ENCODE results near the gene CDC14B. TPM values are rescaled to one million over a fixed set of nuclear protein-coding genes. Genes with fewer than 3 reads are reported as not detected.

CDC14B gene
- polyA plus RNA-seq, 1 donor from 2014 or later, result 7.0 TPM

- no peaks in the 10 kb centered on the region for H4K20me1 ChIP-seq (ENCODE audit: insufficient read depth)
- no peaks in the 10 kb centered on the region for H3K79me2 ChIP-seq (replicated peaks; ENCODE audit: insufficient read depth, low read length)
- TF ChIP-seq POLR2AphosphoS5 (IDR thresholded peaks at IDR 0.05), result no peak
- TF ChIP-seq RAD21 (conservative IDR thresholded peaks at IDR 0.05), result no peak
- no peak for TF ChIP-seq CTCF (IDR thresholded peaks at IDR 0.05; ENCODE audit: poor library complexity, severe bottlenecking)
- TF ChIP-seq EZH2 (IDR thresholded peaks at IDR 0.05; ENCODE audit: borderline replicate concordance, insufficient read depth, low read length, poor library complexity, severe bottlenecking), result no peak
- no peak for TF ChIP-seq SMC3 (conservative IDR thresholded peaks at IDR 0.05; ENCODE audit: poor library complexity)
- TF ChIP-seq MXI1 (conservative IDR thresholded peaks at IDR 0.05; ENCODE audit: poor library complexity, severe bottlenecking), result no peak
- TF ChIP-seq TAF1 (IDR thresholded peaks at IDR 0.05; ENCODE audit: low read depth), result no peak
- TF ChIP-seq REST (IDR thresholded peaks at IDR 0.05; ENCODE audit: borderline replicate concordance), result no peak
- no peak for TF ChIP-seq EP300 (conservative IDR thresholded peaks at IDR 0.05; ENCODE audit: poor library complexity, severe bottlenecking)
- no peak overlapping the region for H3K27ac ChIP-seq (ENCODE audit: low read length)
- no peaks in the 10 kb centered on the region for H3K27me3 ChIP-seq (ENCODE audit: insufficient read depth, low read depth, low read length)
- H3K9ac ChIP-seq (ENCODE audit: low read length), result no peak overlapping the region
- no peaks in the 10 kb centered on the region for H3K9me3 ChIP-seq (ENCODE audit: low read length)
- H3K36me3 ChIP-seq (ENCODE audit: insufficient read depth, low read length), result no peaks in the 10 kb centered on the region
- no peaks in the 10 kb centered on the region for H3F3A ChIP-seq (ENCODE audit: insufficient read depth, low read length, poor library complexity, severe bottlenecking)
- no peaks in the 10 kb centered on the region for H3K9me2 ChIP-seq (ENCODE audit: insufficient read depth, low read length)
- H3K4me3 ChIP-seq (ENCODE audit: low read length), result no peak overlapping the region
- H2AFZ ChIP-seq (ENCODE audit: low read depth, low read length), result no peak overlapping the region
- H3K4me2 ChIP-seq (ENCODE audit: low read length), result no peak overlapping the region
Observed at GRCh38 chr9:96604004-96604319, 15.7 kb downstream of the CDC14B start.

- no peak overlapping the region for H3K27ac ChIP-seq (ENCODE audit: low read length)
- no peak overlapping the region for H3K9ac ChIP-seq (ENCODE audit: low read length)
- no peaks in the 10 kb centered on the region for H3F3A ChIP-seq (ENCODE audit: insufficient read depth, low read length, poor library complexity, severe bottlenecking)
- H2AFZ ChIP-seq (ENCODE audit: low read depth, low read length), result no peak overlapping the region
- H3K27me3 ChIP-seq (ENCODE audit: insufficient read depth, low read depth, low read length), result no peaks in the 10 kb centered on the region
- H3K79me2 ChIP-seq (replicated peaks; ENCODE audit: insufficient read depth, low read length), result no peaks in the 10 kb centered on the region
- H3K4me2 ChIP-seq (ENCODE audit: low read length), result no peak overlapping the region
- no peaks in the 10 kb centered on the region for H4K20me1 ChIP-seq (ENCODE audit: insufficient read depth)
- H3K9me2 ChIP-seq (ENCODE audit: insufficient read depth, low read length), result no peaks in the 10 kb centered on the region
- no peaks in the 10 kb centered on the region for H3K9me3 ChIP-seq (ENCODE audit: low read length)
- H3K36me3 ChIP-seq (ENCODE audit: insufficient read depth, low read length), result no peaks in the 10 kb centered on the region
- H3K4me3 ChIP-seq (ENCODE audit: low read length), result no peak overlapping the region
- TF ChIP-seq REST (IDR thresholded peaks at IDR 0.05; ENCODE audit: borderline replicate concordance) (no peak), EP300 (conservative IDR thresholded peaks at IDR 0.05; ENCODE audit: poor library complexity, severe bottlenecking) (no peak), RAD21 (conservative IDR thresholded peaks at IDR 0.05) (no peak), SMC3 (conservative IDR thresholded peaks at IDR 0.05; ENCODE audit: poor library complexity) (no peak), MXI1 (conservative IDR thresholded peaks at IDR 0.05; ENCODE audit: poor library complexity, severe bottlenecking) (no peak), POLR2AphosphoS5 (IDR thresholded peaks at IDR 0.05) (no peak), TAF1 (IDR thresholded peaks at IDR 0.05; ENCODE audit: low read depth) (no peak), EZH2 (IDR thresholded peaks at IDR 0.05; ENCODE audit: borderline replicate concordance, insufficient read depth, low read length, poor library complexity, severe bottlenecking) (no peak), CTCF (IDR thresholded peaks at IDR 0.05; ENCODE audit: poor library complexity, severe bottlenecking) (no peak)
Observed at GRCh38 chr9:96603305-96604003, 16.2 kb downstream of the CDC14B start.

Data from neural cell (in vitro differentiated cells).